CD4-positive, alpha-beta T cell treated with Interferon gamma for 1 hour (primary cell): ENCODE data around the gene TERB2.
"Not testable (repeated sequence)": the region's sequence is repeated elsewhere in the genome, so short reads cannot be mapped to it uniquely, and the experiment has no call there.

ENCODE experiments used
- DNase-seq: peaks from one replicate; pipeline ENCODE4 v3.0.0-alpha.2; 2020

TERB2 gene, protein sequence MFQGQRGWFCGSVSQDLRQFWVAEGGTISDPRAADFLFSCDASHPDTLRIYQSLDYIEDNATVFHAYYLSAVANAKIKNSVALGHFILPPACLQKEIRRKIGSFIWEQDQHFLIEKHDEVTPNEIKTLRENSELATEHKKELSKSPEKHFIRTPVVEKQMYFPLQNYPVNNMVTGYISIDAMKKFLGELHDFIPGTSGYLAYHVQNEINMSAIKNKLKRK

DNA sequence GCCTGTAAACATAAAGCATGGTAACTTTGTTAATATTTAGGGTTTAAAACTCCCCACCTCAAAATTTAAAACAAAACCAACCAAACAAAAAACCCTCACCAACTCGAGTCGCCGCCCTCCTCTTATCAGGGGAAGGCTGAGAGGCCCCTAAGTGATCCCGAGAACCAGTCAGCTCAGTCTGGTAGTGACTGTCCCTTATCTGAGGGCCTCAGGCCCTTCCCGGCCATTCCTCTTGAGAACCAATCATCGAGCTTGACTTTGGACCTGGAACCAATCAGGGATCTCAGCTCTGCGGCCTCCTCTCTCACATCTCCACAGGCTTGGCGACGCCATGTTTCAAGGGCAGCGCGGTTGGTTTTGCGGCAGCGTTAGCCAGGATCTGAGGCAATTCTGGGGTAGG, at the start of gene TERB2:
TSS of gene TERB2 (plus strand) at position 300 of the 400 bp plus-strand sequence. CDS start at position 332, 32 bp downstream.
- DNase-seq, result no peak

DNA sequence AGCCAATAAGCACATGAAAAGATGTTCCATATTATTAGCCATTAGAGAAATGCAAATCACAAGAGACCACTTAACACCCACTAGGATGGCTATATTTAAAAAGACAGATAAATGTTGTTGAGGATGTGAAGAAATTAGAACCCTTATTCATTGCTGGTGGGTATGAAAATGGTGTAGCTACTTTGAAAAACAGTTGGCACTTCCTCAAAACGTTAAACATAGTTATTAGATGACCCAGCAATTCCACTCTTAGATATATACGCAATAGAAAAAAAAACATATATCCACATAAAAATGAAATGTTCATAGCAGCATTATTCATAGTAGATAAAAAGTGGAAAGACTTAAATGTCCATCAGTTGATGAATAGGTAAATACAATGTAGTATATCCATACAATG, 47.1 kb upstream of the TERB2 start:
- no peak for DNase-seq

DNA sequence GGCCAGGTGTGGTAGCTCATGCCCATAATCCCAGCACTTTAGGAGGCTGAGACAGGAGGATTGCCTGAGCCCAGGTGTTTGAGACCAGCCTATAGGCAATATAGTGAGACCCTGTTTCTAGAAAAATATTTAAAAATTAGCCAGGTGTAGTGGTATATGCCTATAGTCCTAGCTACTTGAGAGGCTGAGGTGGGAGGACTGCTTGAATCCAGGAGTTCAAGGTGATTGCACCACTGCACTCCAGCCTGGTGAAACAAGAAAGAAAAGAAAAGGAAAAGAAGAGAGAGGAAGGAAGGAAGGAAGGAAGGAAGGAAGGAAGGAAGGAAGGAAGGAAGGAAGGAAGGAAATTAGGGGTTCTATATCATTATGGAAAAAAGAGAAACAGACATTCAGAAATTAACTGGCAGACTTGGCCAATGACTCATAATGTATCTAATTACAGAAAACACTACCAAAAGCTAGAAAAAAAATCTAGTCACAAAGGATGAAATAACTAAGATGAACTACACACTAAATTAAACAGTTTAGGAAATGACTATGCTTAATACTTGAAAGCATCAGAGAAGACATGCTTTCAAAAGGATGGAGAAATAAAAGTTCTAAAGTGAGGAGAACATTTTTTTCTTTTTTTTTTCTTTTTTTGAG, 45.4 kb upstream of the TERB2 start:
- no peak for DNase-seq

DNA sequence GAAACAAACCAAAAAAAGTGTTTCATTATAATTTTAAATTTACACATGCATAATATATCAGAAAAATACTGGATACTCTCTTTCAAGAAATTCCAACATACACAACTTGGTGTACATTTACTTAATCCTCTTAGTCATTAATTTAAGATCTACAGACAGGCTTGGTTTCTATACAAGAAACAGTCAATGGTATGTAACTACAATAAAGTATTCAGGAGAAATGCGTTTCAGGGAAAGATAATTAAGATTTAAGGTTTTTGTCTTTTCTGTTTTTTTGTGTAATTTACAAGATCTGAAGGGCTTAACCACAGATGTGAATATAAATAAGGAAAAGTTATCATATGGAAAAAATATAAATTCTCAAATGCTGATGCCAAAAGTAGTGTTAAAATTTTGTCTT, 44.3 kb upstream of the TERB2 start:
- DNase-seq, result not testable (repeated sequence)

DNA sequence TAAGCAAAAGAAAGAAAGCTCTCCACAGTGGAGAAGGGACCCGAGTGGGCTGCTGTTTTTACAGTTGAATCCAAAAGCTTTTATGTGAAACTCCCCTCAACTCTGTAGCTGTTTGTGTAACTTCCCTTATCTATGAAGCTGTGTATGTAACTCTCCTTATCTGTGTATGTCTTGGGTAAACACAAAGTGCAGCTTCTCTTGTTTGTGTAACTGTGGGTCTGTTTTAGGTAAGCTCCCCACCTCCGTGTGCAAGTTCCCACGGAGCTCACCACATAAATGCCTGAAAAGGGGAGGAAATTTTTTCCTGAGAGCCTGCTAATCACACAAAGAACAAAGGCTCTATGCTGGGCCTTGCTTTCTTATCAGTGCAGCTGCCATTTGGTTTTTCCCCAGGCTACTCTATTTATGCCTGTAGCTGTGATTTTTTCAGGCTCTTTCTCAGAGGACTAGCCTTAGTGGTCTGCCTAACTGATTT, 43.5 kb upstream of the TERB2 start:
- not testable (repeated sequence) for DNase-seq

DNA sequence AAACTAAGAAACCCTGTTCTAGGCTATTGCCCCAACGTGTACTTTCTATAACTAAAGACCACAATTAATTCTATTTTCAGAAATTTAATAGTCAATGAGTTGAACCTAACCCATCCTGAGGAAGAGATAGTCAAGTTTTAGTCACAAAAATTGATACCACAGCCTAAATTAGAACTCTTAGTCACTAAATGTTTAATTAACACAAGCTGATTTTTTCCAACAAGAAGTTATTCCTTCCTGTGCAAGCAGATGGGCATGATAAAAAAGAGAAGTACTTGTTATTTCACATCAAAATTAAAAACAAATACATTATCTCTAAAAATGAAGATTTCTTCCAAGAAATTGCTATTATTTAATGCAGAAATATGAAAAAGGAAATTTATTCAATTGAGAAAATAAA, 38.4 kb upstream of the TERB2 start:
- DNase-seq, result no peak

DNA sequence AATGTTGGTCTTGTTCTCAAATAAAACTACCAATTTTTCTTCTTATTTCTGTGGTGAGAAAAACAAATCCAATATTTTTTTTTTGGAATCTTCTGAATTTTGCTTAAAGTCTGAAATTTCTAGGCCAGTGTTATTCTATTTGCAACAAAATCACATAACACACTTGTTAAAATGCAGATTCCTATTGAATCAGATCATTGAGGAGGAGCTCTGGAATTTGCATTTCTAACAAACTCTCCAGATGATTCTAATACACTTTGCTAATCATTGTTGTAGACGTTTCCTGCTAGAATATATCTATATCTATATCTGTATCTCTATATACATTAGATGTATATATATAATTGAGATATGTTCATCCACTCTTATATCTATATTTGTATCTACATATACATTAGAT, 27.8 kb upstream of the TERB2 start:
- DNase-seq, result not testable (repeated sequence)

DNA sequence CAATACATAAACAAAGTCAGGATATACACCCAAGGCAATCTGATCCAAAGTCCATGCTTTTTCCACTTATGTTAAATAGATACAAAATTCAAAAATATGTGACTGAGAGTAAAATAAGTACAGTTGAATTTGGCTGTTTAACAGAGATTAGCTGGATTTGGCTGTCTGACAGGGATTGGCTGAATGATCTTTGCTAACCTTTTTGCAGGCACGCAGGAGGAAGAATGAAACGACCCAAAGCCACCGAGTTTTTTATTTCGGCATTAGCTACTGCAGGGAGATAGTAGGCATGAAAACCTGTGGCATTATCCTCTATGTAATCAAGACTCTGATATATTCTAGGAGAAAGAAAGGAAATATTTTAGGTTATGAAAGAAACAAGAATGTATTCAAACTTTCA, 26.2 kb upstream of the TERB2 start:
- DNase-seq, result not testable (repeated sequence)

DNA sequence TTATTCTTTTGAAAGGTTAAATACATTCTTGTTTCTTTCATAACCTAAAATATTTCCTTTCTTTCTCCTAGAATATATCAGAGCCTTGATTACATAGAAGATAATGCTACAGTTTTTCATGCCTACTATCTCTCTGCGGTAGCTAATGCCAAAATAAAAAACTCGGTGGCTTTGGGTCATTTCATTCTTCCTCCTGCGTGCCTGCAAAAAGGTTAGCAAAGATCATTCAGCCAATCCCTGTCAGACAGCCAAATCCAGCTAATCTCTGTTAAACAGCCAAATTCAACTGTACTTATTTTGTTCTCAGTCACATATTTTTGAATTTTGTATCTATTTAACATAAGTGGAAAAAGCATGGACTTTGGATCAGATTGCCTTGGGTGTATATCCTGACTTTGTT, 1.8 kb downstream of the TERB2 start:
- DNase-seq, result not testable (repeated sequence)

DNA sequence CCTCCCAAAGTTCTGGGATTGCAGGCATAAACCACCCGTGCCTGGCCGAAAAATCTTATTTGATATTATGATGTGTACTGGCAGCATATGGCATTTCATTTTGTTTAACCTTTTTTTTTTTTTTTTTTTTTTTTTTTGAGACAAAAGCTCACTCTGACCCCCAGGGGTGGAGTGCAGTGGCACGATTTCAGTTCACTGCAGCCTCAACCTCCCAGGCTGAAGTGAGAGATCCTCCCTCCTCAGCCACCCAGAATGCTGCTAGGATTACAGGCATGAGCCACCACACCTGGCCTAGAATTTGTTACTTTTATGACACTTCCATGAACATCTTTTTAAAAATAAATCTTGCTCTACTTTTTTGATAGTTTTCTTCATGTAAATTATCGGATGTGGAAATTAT, 12.0 kb downstream of the TERB2 start:
- DNase-seq, result no peak

DNA sequence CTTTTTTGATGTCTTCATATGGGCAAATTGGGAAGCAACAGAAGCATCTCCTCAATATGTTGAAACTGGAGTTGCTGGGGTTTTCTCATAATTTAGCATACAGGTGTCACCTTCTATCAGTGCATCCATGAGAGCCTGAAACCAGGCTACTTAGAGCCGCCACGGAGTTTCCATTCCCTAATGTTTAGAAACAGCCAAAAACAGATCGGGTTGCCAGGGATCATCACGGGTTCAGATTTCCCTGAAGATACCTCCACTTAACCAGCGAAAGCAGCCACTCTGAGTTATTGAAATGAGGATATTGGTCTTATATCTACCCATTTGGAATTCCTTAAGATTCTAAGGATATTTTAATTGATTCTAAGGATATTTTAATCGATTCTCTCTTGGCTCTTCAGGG, 14.5 kb downstream of the TERB2 start:
- DNase-seq, result no peak

DNA sequence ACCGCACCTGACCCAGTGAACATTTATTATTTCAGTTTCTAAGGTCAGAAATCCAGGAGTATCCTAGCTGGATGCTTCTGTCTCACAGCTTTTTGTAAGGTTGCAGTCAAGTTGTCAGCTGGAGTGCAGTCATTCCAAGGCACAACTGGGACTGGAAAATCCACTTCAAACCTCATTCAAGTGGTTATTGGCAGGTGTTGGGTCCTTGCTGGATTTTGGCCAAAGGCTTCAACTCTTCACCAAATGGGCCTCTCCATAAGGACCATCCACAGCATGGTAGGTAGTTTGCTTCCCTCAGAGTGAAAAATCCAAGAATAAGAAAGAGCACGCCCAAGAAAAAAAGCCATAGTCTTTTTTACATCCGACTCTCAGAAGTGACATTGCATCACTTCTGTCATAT, 19.7 kb downstream of the TERB2 start:
- DNase-seq, result not testable (repeated sequence)

DNA sequence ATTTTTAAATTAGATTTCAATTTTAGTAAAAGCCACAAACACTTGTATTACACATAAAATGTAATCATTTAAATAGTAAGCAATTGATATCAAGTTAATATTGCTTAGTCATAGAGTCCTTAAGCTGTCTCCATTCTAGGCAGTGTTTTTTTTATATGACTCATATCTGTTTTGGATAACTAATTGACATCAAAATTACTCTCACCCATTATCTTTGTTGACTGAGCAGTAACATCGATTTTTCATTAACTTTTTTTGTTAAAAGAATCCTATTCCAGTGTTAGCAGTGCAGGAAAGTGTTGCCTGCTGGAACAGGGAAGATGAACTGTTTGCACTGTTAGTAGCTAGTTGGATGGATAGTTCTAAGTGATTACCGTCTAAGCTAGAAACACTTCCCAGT, 21.3 kb downstream of the TERB2 start:
- not testable (repeated sequence) for DNase-seq

DNA sequence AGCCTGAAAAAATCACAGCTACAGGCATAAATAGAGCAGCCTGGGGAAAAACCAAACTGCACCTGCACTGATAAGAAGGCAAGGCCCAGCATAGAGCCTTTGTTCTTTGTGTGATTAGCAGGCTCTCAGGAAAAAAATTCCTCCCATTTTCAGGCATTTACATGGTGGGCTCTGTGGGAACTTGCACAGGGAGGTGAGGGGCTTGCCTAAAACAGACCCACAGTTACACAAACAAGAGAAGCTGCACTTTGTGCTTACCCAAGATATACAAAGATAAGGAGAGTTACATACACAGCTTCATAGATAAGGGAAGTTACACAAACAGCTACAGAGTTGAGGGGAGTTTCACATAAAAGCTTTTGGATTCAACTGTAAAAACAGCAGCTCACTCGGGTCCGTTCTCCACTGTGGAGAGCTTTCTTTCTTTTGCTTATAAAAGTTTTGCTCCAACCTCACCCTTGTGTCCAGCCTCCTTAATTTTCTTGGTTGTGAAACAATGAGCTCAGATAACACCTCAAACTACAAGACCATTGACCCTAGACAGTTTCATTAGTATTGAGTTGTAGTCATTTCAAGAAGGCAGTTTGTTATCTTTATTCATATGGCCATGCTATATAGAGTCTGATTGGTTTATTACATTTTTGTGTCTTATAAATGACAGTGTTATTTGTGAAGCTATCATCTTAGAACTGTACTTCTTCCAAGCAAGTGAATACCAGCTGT, 23.3 kb downstream of the TERB2 start:
- DNase-seq, result not testable (repeated sequence)

DNA sequence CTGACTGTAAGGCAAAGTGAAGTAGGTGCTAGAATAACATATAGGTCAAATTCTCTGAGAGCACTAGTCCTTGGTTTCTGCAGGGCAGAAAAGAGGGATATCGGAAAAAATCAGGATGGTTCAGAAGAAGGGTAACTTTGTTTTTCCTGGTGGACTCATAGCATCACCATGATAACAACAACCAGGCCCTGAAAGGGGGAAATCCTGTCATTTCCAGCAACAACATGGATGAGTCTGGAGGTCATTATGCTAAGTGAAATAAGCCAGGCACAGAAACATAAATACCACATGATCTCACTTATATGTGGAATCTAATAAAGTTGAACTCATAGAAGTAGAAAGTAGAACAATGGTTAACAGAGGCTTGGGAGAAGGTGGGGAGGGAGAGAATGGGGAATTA, 27.7 kb downstream of the TERB2 start:
- DNase-seq, result not testable (repeated sequence)

DNA sequence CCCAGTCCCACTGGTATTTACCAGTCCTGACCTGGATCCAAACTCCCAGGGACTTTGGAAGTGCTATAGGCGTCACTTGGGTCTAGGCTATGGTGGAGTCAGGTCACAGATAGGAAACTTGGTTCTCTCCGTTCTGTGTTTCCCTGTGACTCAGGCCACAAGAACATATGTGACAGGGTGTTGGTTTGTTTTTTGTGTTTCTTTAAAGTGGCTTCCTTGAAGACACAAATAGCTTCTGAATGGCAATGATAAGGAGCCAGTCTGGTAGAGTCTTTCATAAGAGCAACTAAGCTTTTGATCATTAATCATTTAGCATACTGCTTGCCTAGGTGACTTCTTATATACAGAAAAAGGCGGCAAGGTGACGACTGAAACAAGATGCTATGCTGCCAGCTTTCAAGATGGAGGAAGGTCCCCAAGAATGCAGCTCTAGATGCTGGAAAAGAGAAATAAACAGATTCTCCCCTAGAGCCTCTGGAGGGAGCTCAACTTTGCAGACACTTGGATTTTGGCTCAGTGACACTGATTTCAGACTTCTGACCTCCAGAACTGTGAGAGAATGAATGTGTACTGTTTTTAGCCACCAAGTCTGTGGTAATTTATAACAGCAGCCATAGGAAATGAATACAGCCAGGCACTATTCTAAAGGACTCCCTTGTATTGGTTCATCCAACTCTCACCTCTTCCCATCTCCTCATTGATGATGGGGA, 30.0 kb downstream of the TERB2 start:
- DNase-seq, result not testable (repeated sequence)

DNA sequence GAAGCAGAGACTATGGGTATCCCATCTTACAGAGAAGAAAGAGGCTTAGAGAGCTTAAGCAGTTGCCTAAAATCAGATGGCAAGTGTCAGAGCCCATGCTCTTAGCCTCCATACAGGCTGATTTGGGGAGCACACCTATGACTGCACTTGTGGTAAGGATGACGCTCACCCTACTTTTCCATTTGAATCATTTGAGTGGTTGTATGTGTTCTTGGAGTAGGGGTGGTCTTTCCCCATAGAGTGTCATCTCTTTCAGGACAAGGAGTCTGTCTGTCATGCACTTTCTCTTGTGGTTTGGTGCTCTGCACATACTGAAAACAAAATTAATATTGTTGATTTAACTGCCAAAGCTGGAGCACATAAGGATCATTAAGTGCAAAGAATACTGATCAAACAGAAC, 31.2 kb downstream of the TERB2 start:
- not testable (repeated sequence) for DNase-seq

DNA sequence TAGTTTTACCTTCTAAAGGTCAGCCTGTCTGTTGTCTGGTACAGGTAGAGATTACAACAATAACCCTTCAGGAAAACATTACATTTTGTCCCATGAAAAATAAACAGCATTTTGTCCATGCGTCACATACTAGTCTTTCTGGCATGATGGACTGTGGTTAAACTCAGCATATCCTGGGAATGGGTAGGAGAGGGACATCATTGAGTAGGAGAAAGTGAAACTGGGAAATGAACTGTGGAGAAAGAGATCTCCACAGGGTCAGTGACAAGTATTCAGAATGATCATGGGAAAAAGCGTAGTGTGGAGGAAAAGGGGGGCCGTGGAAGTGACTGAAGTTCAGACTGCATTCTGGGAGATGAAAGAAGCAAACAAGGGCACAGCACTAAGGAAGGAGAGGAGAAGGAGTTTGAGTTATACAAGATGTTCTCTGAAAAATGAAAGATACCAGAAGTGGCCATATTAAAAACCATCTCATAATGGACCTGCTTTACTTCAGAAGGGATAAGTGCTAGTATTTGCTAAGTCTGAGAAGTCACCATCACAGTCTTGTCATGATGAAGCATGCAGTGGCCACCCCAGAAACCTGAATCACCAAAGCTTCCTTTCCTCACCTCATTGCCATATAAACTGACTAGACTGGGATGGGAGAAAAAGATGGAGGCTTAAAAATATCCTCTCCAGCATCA, 31.8 kb downstream of the TERB2 start:
- not testable (repeated sequence) for DNase-seq

DNA sequence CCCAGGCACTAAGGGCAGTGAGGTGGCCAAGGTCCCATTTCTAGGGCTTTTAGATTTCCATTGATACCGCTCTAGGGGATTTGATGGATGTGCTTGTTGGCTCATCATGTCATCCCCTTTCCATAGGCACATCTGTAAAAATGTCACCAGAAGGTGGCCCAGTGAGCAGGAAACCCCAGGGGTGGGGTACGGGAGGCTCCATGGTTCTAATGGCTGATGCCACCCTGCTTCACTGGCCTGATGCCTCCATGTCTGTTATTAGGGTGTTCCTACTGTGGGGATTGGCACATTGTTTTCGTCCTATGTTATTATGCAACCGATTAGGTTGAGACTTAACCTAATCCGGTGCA, 32.4 kb downstream of the TERB2 start:
- not testable (repeated sequence) for DNase-seq

DNA sequence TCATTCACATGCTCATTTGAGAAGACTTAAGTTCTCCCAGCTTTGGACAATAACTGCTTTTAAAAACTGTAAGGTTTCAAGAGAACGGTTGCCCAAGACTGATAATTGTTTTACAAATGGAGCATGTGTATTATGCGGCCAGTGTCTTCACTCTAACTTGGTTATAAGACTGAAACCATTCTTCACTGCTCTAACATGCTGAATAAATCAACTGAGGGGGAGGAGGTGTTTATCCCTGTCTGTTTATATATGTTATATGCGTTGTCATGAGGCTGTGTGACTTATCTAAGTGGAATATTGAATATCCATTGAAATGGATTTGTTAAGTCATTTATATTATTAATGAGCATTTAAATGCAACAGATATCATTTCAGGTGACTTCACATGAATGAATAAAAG, 41.1 kb downstream of the TERB2 start:
- not testable (repeated sequence) for DNase-seq

DNA sequence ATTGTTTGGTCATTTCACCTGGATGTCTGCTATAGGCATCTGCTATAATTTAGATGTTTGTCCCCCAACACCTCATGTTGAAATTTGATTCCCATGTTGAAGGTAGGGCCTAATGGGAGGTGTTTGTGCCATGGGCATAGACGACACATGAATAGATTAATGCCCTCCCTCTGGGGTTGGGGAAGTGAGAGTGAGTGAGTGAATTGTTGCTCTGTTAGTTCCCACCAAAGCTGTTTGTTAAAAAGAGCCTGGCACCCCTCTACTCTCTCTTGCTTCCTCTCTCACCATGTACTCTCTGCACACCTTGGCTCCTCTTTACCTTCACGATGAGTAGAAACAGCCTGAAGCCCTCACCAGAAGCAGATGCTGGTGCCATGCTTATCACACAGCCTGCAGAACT, 42.6 kb downstream of the TERB2 start:
- no peak for DNase-seq

DNA sequence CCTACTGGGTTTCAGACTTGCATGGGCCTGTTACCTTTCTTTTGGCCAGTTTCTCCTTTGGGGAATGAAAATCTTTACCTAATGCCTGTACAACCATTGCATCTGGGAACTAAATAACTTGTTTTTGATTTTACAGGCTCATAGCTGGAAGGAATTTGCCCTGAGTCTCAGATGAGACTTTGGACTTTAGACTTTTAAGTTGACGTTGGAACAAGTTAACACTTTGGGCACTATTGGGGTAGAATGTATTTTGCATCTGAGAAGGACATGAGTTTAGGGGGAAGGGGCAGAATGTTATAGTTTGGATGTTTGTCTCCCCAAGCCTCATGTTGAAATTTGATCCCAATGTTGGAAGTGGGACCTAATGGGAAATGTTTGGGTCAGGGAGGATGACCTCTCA, 44.7 kb downstream of the TERB2 start:
- DNase-seq, result not testable (repeated sequence)
